Measurements from ENCODE around the gene CUL2.

- TF ChIP-seq CTCF (conservative IDR thresholded peaks at IDR 0.05; ENCODE audit: low read depth in 2 of 2) (no peak), REST (IDR thresholded peaks at IDR 0.05; ENCODE audit: unreplicated experiment) (no peak), EZH2 (IDR thresholded peaks at IDR 0.05; ENCODE audit: low read depth, unreplicated experiment) (no peak), POLR2AphosphoS5 (IDR thresholded peaks at IDR 0.05; ENCODE audit: low read depth) (no peak), JUNB (IDR thresholded peaks at IDR 0.05; ENCODE audit: unreplicated experiment) (no peak), EZH2phosphoT487 (IDR thresholded peaks at IDR 0.05; ENCODE audit: unreplicated experiment) (no peak), CREB1 (CRISPR knock-in tag; IDR thresholded peaks at IDR 0.05; ENCODE audit: low read depth) (no peak), STAT1 (IDR thresholded peaks at IDR 0.05; ENCODE audit: unreplicated experiment) (no peak), ETS1 (IDR thresholded peaks at IDR 0.05) (no peak), ZNF462 (CRISPR knock-in tag; IDR thresholded peaks at IDR 0.05) (no peak)
Observed at GRCh38 chr10:34959786-34960185, 130.4 kb downstream of the CUL2 start.

All from GM23338 (cell line).